HL-60 (cell line): ENCODE measurements around the gene GRIA3.

Experiments
- DNase-seq, 2 experiments: peaks; one replicate each; pipeline ENCODE4 v3.0.0-alpha.2; 2010 to 2020; ENCODE audit warnings: low read depth in 1 of 2, low spot score in 1 of 2
- H3K27ac ChIP-seq: fragments of 250-450 bp; sonication (Bioruptor Pico); replicated peaks from 2 replicates; pipeline ENCODE4 v1.5.1; 2020; ENCODE audit warnings: mild to moderate bottlenecking, moderate library complexity
- H3K27me3 ChIP-seq: fragments of 250-450 bp; sonication (Bioruptor Pico); 2 replicates; pipeline ENCODE4 v1.5.1; 2021; ENCODE audit warnings: mild to moderate bottlenecking, moderate library complexity; ENCODE audit not compliant: insufficient read depth, poor library complexity, severe bottlenecking
- H3K4me3 ChIP-seq: replicated peaks from 2 replicates; pipeline ENCODE4 v1.5.1; 2011; ENCODE audit warnings: mild to moderate bottlenecking, control low read depth, low read length; ENCODE audit not compliant: insufficient read depth
- CTCF ChIP-seq: IDR thresholded peaks from one replicate; pipeline ENCODE4 v1.5.1; 2011; ENCODE audit warnings: low read length, control low read depth, inconsistent platforms; ENCODE audit not compliant: insufficient read depth
- GABPA ChIP-seq: IDR thresholded peaks from 2 replicates; pipeline ENCODE4 v1.6.1; 2012; ENCODE audit warnings: low read depth
- POLR2AphosphoS5 ChIP-seq: IDR thresholded peaks from 2 replicates; pipeline ENCODE4 v1.6.1; 2012; ENCODE audit warnings: low read depth
- REST ChIP-seq: IDR thresholded peaks from 2 replicates; pipeline ENCODE4 v1.6.1; 2012; ENCODE audit warnings: low read depth; ENCODE audit not compliant: insufficient replicate concordance
- SPI1 ChIP-seq: IDR thresholded peaks from 2 replicates; pipeline ENCODE4 v1.6.1; 2012; ENCODE audit warnings: low read depth, mild to moderate bottlenecking, borderline replicate concordance

Gene GRIA3

GRCh38 chrX:123202523-123202922, 18.4 kb downstream of the GRIA3 start:
- H3K27me3 ChIP-seq: no peaks in the 10 kb centered on the region
- DNase-seq: no peak
- TF ChIP-seq GABPA (no peak), POLR2AphosphoS5 (no peak), REST (no peak), SPI1 (no peak), CTCF (no peak)
- H3K27ac ChIP-seq: no peak overlapping the region
- no peak overlapping the region for H3K4me3 ChIP-seq

- no peak overlapping the region for H3K27ac ChIP-seq
- DNase-seq: no peak
- H3K4me3 ChIP-seq: no peak overlapping the region
- no peak for TF ChIP-seq CTCF
- no peak for TF ChIP-seq POLR2AphosphoS5
- no peak for TF ChIP-seq REST
- TF ChIP-seq GABPA: no peak
- TF ChIP-seq SPI1: no peak
- no peaks in the 10 kb centered on the region for H3K27me3 ChIP-seq
Measured at GRCh38 chrX:123203772-123204171, 19.7 kb downstream of the GRIA3 start.

- no peak overlapping the region for H3K27ac ChIP-seq
- TF ChIP-seq GABPA: no peak
- no peak for TF ChIP-seq SPI1
- TF ChIP-seq REST: no peak
- no peak for TF ChIP-seq CTCF
- no peak for TF ChIP-seq POLR2AphosphoS5
- H3K27me3 ChIP-seq: no peaks in the 10 kb centered on the region
- no peak for DNase-seq
- no peak overlapping the region for H3K4me3 ChIP-seq
Measured at GRCh38 chrX:123206176-123206575, 22.1 kb downstream of the GRIA3 start.
